ENCODE data around the gene CYB5D1.

DNA sequence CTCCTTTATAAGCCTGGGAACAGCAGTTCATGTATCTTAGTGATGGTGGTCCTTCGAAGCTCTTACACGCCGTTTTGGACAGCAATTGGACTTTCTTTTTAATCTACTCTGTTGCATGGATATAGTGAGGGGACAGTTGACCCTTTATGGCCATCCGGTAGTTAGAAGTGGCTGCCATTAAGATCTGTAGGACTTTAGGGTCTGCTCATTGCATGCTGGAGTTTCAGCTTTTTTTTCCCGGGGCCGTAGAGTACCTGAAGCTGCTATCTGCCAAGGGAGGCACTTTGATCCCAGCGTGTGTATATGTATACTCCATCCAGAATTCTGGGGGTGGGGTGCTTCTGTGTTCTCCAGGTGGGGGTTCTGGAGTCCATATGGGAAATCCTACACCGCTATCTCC is 1.2 kb downstream of the CYB5D1 start:
- TF ChIP-seq, protein P1, sequence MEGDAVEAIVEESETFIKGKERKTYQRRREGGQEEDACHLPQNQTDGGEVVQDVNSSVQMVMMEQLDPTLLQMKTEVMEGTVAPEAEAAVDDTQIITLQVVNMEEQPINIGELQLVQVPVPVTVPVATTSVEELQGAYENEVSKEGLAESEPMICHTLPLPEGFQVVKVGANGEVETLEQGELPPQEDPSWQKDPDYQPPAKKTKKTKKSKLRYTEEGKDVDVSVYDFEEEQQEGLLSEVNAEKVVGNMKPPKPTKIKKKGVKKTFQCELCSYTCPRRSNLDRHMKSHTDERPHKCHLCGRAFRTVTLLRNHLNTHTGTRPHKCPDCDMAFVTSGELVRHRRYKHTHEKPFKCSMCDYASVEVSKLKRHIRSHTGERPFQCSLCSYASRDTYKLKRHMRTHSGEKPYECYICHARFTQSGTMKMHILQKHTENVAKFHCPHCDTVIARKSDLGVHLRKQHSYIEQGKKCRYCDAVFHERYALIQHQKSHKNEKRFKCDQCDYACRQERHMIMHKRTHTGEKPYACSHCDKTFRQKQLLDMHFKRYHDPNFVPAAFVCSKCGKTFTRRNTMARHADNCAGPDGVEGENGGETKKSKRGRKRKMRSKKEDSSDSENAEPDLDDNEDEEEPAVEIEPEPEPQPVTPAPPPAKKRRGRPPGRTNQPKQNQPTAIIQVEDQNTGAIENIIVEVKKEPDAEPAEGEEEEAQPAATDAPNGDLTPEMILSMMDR (IDR thresholded peaks at IDR 0.05) = no peak
- no peak for TF ChIP-seq POLR2A (IDR thresholded peaks at IDR 0.05)

All from thyroid gland (tissue), 4 donors.